Left lung (tissue), 10 donors: ENCODE measurements around the gene ARSD. TPM values are rescaled to one million over a fixed set of nuclear protein-coding genes. Genes with fewer than 3 reads are reported as not detected.

Experiments
- ATAC-seq: fragments of 200-7000 bp; cut with Tn5 transposase; one replicate; pipeline ENCODE4 v1.9.1; 2020; ENCODE audit warnings: moderate library complexity
- DNase-seq, 4 donors: peaks; one replicate each; pipeline ENCODE4 v3.0.0-alpha.2; 2013 to 2020
- H3K27ac ChIP-seq, 2 donors: fragments of 200-600 bp; sonication (generic) in 1 of 2; one replicate each; pipeline versions ENCODE4 v1.5.0 to v1.8.0; 2020 to 2021
- H3K27me3 ChIP-seq, 2 donors: fragments of 200-600 bp; sonication (generic) in 1 of 2; one replicate each; pipeline versions ENCODE4 v1.5.0 to v1.8.0; 2020 to 2021
- H3K36me3 ChIP-seq, 2 donors: fragments of 200-600 bp; sonication (generic) in 1 of 2; one replicate each; pipeline versions ENCODE4 v1.5.0 to v1.8.0; 2020 to 2021
- H3K4me1 ChIP-seq, 2 donors: fragments of 200-600 bp; one replicate each; pipeline ENCODE4 v1.8.0; 2021
- H3K4me3 ChIP-seq, 2 donors: fragments of 200-600 bp; sonication (generic) in 1 of 2; one replicate each; pipeline versions ENCODE4 v1.5.0 to v1.8.0; 2020 to 2021; ENCODE audit warnings: mild to moderate bottlenecking in 1 of 2
- H3K9me3 ChIP-seq, 2 donors: fragments of 200-600 bp; sonication (generic) in 1 of 2; one replicate each; pipeline versions ENCODE4 v1.5.0 to v1.8.0; 2020 to 2021
- intact Hi-C, 2 donors: fragments of 100-400 bp; cut with DNase I; formaldehyde crosslinking; loops; one replicate each; pipeline versions ENCODE4 v1.11.2 to v1.14.2; 2022
- polyA plus RNA-seq, 6 donors: library from polyadenylated mRNA; unstranded; fragments of 120-200 nt; gene quantifications; one replicate each; pipeline ENCODE4 v1.2.1, GENCODE V29; 2013; ENCODE audit not compliant: insufficient read length in 6 of 6
- total RNA-seq, 2 donors: library from RNA; stranded (reverse); fragmentation: NEBNext Ultra II Directional; extraction: Animal tissue kit (Norgen Biotek cat#: 25700); gene quantifications; one replicate each; pipeline ENCODE4 v1.2.1, GENCODE V29; 2021
- TF ChIP-seq, protein P1 (sequence below), 2 donors: fragments of 200-600 bp; sonication (generic) in 1 of 2; IDR thresholded peaks; one replicate each; pipeline versions ENCODE4 v1.5.0 to v1.8.0; 2021; ENCODE audit warnings: antibody characterized with exemption in 2 of 2
- donor health status: DM: no; HTN: yes; CAD: no.
- donor health status: DM: no; HTN: no; CAD: no.

The ARSD gene
- total and polyA plus RNA-seq, 8 donors, result 22.7 to 65.2 (median 52.6) TPM

DNA sequence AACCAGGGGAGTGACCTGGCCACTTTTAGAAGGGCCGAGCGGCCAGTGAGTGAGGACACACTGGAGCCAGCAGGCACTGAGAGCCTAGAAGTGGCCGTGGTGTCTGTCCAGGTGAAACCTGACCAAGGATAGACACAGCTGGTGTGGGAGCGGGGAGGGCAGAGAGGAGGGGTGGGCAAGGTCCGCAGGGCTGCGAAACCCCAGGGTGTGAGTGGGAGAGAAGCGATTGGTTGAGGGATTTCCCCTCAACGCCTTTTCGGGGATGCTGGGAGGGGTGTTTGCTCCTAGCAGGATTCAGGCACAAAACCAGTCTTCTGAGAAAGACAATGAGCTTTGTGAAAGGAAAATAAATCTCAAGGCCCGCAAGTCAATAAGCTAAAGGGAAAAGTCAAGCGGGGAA is 33.2 kb upstream of the ARSD start:
- H3K4me3 ChIP-seq, result no peak overlapping the region
- TF ChIP-seq, protein P1, sequence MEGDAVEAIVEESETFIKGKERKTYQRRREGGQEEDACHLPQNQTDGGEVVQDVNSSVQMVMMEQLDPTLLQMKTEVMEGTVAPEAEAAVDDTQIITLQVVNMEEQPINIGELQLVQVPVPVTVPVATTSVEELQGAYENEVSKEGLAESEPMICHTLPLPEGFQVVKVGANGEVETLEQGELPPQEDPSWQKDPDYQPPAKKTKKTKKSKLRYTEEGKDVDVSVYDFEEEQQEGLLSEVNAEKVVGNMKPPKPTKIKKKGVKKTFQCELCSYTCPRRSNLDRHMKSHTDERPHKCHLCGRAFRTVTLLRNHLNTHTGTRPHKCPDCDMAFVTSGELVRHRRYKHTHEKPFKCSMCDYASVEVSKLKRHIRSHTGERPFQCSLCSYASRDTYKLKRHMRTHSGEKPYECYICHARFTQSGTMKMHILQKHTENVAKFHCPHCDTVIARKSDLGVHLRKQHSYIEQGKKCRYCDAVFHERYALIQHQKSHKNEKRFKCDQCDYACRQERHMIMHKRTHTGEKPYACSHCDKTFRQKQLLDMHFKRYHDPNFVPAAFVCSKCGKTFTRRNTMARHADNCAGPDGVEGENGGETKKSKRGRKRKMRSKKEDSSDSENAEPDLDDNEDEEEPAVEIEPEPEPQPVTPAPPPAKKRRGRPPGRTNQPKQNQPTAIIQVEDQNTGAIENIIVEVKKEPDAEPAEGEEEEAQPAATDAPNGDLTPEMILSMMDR (IDR thresholded peaks at IDR 0.05), result no peak
- H3K9me3 ChIP-seq, result no peaks in the 10 kb centered on the region
- no peaks in the 10 kb centered on the region for H3K27me3 ChIP-seq
- no peaks in the 10 kb centered on the region for H3K36me3 ChIP-seq
- no peak overlapping the region for H3K27ac ChIP-seq
- DNase-seq (no peak), ATAC-seq (no peak)
- intact Hi-C loops, result no loop called here
- H3K4me1 ChIP-seq, result no peaks in the 10 kb centered on the region

DNA sequence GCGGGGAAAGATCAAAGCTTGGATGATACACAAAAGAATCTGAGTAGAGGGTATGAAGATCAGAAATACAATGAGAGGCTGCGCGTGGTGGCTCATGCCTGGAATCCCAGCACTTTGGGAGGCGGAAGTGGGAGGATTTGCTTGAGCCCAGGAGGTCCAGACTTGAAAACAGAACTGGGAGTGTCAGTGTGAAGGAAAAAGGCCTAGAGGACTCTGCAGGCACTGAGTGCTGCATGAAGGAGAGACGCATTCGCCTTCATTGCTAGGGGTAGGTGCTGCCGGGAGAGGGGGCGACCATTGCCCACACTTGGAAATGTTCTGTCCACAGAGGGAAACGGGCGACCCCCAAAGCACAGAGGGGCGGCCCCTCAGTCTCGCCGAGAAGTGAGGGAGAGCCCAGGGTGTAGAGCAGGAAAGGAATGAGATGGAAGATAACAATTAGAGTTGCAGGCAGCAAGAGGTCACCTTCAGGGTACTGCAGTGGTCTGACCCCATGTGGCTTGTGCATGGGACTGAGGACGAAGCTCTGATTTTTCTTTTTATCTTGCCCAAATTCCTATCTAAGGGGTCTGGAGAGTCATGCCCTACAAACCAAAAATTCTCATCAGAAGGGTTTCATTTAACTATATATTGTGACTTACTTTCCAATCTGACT is 31.8 kb upstream of the ARSD start:
- H3K27ac ChIP-seq, result no peak overlapping the region
- no peaks in the 10 kb centered on the region for H3K9me3 ChIP-seq
- ATAC-seq (no peak), DNase-seq (no peak)
- TF ChIP-seq, protein P1 (IDR thresholded peaks at IDR 0.05), result no peak
- H3K36me3 ChIP-seq, result no peaks in the 10 kb centered on the region
- H3K27me3 ChIP-seq, result no peaks in the 10 kb centered on the region
- H3K4me3 ChIP-seq, result no peak overlapping the region
- intact Hi-C loops, result no loop called here
- H3K4me1 ChIP-seq, result no peaks in the 10 kb centered on the region

DNA sequence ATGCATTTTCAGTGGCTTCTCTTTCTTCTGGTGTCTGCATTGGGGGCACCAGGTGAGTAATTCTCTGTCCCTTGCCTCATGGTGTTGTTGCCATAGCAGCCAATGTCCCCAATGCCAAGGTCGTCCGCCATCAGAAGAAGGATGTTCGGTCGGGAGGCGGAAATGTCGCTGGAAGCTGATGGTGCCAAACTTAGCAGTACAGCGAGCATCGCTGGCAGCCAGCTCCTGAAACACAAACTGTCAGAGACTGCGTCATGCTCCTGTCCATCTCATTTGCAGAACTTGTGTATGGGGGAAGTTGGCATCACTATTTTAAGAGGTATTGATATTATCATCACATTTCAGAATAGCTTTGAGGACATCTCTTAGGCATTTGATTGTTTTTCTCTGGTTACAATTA is 29.1 kb upstream of the ARSD start:
- no peak for DNase-seq
- H3K4me1 ChIP-seq, result no peaks in the 10 kb centered on the region
- no peak for ATAC-seq
- intact Hi-C loops, result no loop called here
- no peaks in the 10 kb centered on the region for H3K36me3 ChIP-seq
- H3K27me3 ChIP-seq, result no peaks in the 10 kb centered on the region
- TF ChIP-seq, protein P1 (IDR thresholded peaks at IDR 0.05), result no peak
- no peak overlapping the region for H3K27ac ChIP-seq
- no peaks in the 10 kb centered on the region for H3K9me3 ChIP-seq
- no peak overlapping the region for H3K4me3 ChIP-seq

- ATAC-seq, result no peak
- TF ChIP-seq, protein P1 (IDR thresholded peaks at IDR 0.05), result no peak
Observed at GRCh38 chrX:2955838-2956237, 26.7 kb upstream of the ARSD start.

GRCh38 chrX:2955281-2955680 is 26.1 kb upstream of the ARSD start:
- Histone ChIP-seq H3K27me3 (no peaks in the 10 kb centered on the region), H3K27ac (no peak overlapping the region), H3K4me1 (no peaks in the 10 kb centered on the region), H3K9me3 (no peaks in the 10 kb centered on the region), H3K36me3 (no peaks in the 10 kb centered on the region), H3K4me3 (no peak overlapping the region)
- intact Hi-C loops, result no loop called here
- DNase-seq (no peak), ATAC-seq (no peak)
- TF ChIP-seq, protein P1 (IDR thresholded peaks at IDR 0.05), result no peak

More at GRCh38 chrX:2955838-2956237, 26.7 kb upstream of the ARSD start:
- intact Hi-C loops, result no loop called here
- no peaks in the 10 kb centered on the region for H3K36me3 ChIP-seq
- H3K9me3 ChIP-seq, result no peaks in the 10 kb centered on the region
- no peaks in the 10 kb centered on the region for H3K4me1 ChIP-seq
- no peak overlapping the region for H3K27ac ChIP-seq
- no peak for DNase-seq
- H3K4me3 ChIP-seq, result no peak overlapping the region
- no peaks in the 10 kb centered on the region for H3K27me3 ChIP-seq
